Measurements from ENCODE around the gene ABTB2. TPM values are rescaled to one million over a fixed set of nuclear protein-coding genes. Genes with fewer than 3 reads are reported as not detected.

Gene ABTB2
- total and polyA plus RNA-seq, 2 of the 8 experiments (the other 6 are each of a cell fraction or from before 2014, with no cell fraction given) = 7.7 to 10.2 TPM

DNA sequence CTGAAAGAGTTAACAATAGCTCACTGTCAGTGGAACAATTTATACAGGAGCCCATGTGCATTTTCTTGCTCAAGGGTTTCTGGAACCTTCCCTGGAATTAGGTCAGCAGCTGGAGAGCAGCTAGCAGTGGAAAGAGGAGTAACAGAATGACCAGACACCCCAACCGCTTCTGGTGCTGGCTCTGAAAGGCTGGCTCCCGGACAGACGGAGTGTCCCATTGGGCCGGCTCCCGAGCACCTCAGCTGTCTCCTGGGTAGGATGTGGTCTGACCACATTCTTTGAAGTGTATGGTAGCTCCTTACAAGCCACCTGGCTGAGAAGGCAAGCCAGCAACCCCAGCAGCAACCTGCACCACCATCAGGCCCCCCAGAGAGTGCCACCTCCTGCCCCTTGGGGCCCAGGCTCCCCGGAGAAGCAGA lies 44.7 kb downstream of the ABTB2 start:
- H3K79me2 ChIP-seq (ENCODE audit: control insufficient read depth in 1 of 2, insufficient read depth in 2 of 2, low read length in 2 of 2) = no peaks in the 10 kb centered on the region
- H3K4me2 ChIP-seq (ENCODE audit: insufficient read depth in 1 of 2, low read depth in 2 of 2, low read length in 2 of 2) = no peak overlapping the region
- no peak overlapping the region for H2BK20ac ChIP-seq (ENCODE audit: low read length)
- H2BK12ac ChIP-seq (ENCODE audit: low read depth, low read length) = no peak overlapping the region
- WGBS, 2 experiments (ENCODE audit: extremely low coverage in 1 of 2, insufficient coverage in 1 of 2, insufficient read length in 1 of 2, insufficient replicate concordance in 2 of 2, low coverage in 1 of 2, low lambda C conversion rate in 2 of 2, missing lambda C conversion rate in 1 of 2) = 94% methylated on average over 6 of the region's 6 CpGs; no CpG with 5 or more reads in 1 of the 2 experiments
- H2AK5ac ChIP-seq (ENCODE audit: low read depth, low read length) = no peak overlapping the region
- no peaks in the 10 kb centered on the region for H3K36me3 ChIP-seq (ENCODE audit: control insufficient read depth in 2 of 4, insufficient read depth in 4 of 4, low read length in 3 of 4)
- no peaks in the 10 kb centered on the region for H3K23me2 ChIP-seq (ENCODE audit: low read depth, low read length)
- H3K14ac ChIP-seq (ENCODE audit: insufficient read length) = no peak overlapping the region
- no peak overlapping the region for H3K23ac ChIP-seq (ENCODE audit: insufficient read length)
- no peak for FAIRE-seq
- no peak overlapping the region for H4K8ac ChIP-seq (ENCODE audit: extremely low read depth, insufficient read depth, low read length)
- no peak overlapping the region for H3K27ac ChIP-seq (ENCODE audit: low read depth, low read length)
- no peak overlapping the region for H2BK15ac ChIP-seq (ENCODE audit: low read length)
- H3K79me1 ChIP-seq (ENCODE audit: low read depth, low read length) = no peaks in the 10 kb centered on the region
- no peak overlapping the region for H3K18ac ChIP-seq (ENCODE audit: extremely low read depth, low read length)
- no peaks in the 10 kb centered on the region for H3K9me3 ChIP-seq (ENCODE audit: insufficient read depth in 2 of 2, low read depth in 1 of 2, low read length in 1 of 2)
- no peak overlapping the region for H2BK120ac ChIP-seq (replicated peaks; ENCODE audit: low read depth, low read length)
- no peak for TF ChIP-seq CHD1 (IDR thresholded peaks at IDR 0.05; ENCODE audit: low read depth, low read length)
- H3K4ac ChIP-seq (replicated peaks; ENCODE audit: insufficient read length, low read depth, low read length) = no peak overlapping the region
- no peak overlapping the region for H4K5ac ChIP-seq (ENCODE audit: insufficient read length, low read depth, low read length)
- ChIA-PET POLR2A (ENCODE audit: partially characterized antibody) (interaction anchor here (0.6 kb wide), 1 partner anchor 206 kb away, joined by 4 read pairs; no protein-coding TSS in a partner anchor), CTCF (ENCODE audit: partially characterized antibody) (interaction anchor here (0.6 to 1.7 kb wide), 2 partner anchors 10 to 19 kb away, joined by 3 read pairs; no protein-coding TSS in a partner anchor)
- no peak overlapping the region for H3K9ac ChIP-seq (replicated peaks in 1 of 4; ENCODE audit: extremely low read depth in 1 of 4, low read depth in 3 of 4, low read length in 3 of 4)
- no peak for DNase-seq (ENCODE audit: low read depth in 1 of 2, low spot score in 2 of 2)
- no peak overlapping the region for H3K56ac ChIP-seq (replicated peaks; ENCODE audit: insufficient read length, low read depth, low read length)
- no peaks in the 10 kb centered on the region for H3K27me3 ChIP-seq (replicated peaks in 1 of 4; ENCODE audit: control insufficient read depth in 3 of 4, extremely low read depth in 1 of 4, insufficient read depth in 3 of 4, low read length in 3 of 4)
- H4K20me1 ChIP-seq (replicated peaks in 1 of 2; ENCODE audit: control insufficient read depth in 1 of 2, insufficient read depth in 2 of 2, low read length in 2 of 2) = no peaks in the 10 kb centered on the region
- no peak overlapping the region for H3K4me3 ChIP-seq (ENCODE audit: extremely low read depth in 1 of 4, insufficient read depth in 2 of 4, low read depth in 3 of 4, low read length in 4 of 4)
- H3K4me1 ChIP-seq (replicated peaks in 1 of 4; ENCODE audit: control insufficient read depth in 3 of 4, insufficient read depth in 4 of 4, low read length in 3 of 4) = peaks cover 4 to 15% (median 7%) of the 10 kb centered on the region in 4 experiments; a peak in 6 of 7 replicates
- no peak overlapping the region for H2BK5ac ChIP-seq (ENCODE audit: low read depth, low read length)
- no peak overlapping the region for H4K91ac ChIP-seq (replicated peaks; ENCODE audit: insufficient read length, low read length)
- H2AFZ ChIP-seq (ENCODE audit: low read length) = no peak overlapping the region
